Measurements from ENCODE around the gene GALNT6.
"Not testable (repeated sequence)": the region's sequence is repeated elsewhere in the genome, so short reads cannot be mapped to it uniquely, and the experiment has no call there.

GALNT6 gene

GRCh38 chr12:51357374-51358047 is 33.7 kb downstream of the GALNT6 start:
- no peak for DNase-seq (ENCODE audit: low read depth, low spot score)

DNA sequence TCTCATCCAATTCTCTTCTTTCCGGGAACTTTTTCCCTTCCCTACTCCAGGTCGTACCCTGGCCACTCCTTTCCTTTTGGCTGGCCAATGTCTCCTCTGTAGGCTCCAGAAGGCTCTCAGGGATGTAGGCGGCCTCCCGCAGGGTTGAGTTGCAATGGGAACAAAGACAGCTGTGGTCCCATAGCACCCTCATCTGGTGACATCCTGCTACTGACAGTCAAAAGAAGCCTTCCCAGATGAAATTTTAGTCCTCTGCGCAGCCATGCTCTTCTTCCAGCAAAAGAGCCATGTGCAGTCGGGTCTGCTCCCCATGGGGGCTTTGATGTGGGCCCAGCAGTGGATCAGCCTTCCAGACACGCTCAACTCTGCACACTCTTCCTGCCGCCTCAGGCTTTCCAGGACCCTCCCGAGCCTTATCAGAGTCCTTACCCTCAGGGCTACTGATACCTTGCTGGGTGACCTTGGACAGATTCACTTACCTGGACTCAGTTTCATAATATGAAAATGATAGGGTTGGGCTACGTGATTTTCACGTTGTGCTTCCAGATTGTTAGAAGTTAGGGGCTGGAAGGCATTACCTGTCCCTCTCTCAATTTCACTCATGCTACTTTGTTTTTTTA is 39.2 kb downstream of the GALNT6 start:
- peak; percentile 37 for DNase-seq (ENCODE audit: low read depth, low spot score)

GRCh38 chr12:51349026-51349425 is 42.2 kb downstream of the GALNT6 start:
- DNase-seq (ENCODE audit: low read depth, low spot score) = no peak

- DNase-seq (ENCODE audit: low read depth, low spot score) = no peak
These were observed 43.1 kb downstream of the GALNT6 start for GRCh38 chr12:51348116-51348515.

GRCh38 chr12:51346581-51346980 is 44.6 kb downstream of the GALNT6 start, which contains the start of gene CELA1:
Gene CELA1 (minus strand): TSS chr12:51346679. CDS start chr12:51346638, 41 bp downstream.
- DNase-seq (ENCODE audit: low read depth, low spot score) = no peak

- DNase-seq (ENCODE audit: low read depth, low spot score) = no peak
These were observed 45.5 kb downstream of the GALNT6 start for GRCh38 chr12:51345681-51346080.

GRCh38 chr12:51343201-51343600 is 48.0 kb downstream of the GALNT6 start:
- no peak for DNase-seq (ENCODE audit: low read depth, low spot score)

- no peak for DNase-seq (ENCODE audit: low read depth, low spot score)
These were observed 48.8 kb downstream of the GALNT6 start for GRCh38 chr12:51342416-51342815.

DNA sequence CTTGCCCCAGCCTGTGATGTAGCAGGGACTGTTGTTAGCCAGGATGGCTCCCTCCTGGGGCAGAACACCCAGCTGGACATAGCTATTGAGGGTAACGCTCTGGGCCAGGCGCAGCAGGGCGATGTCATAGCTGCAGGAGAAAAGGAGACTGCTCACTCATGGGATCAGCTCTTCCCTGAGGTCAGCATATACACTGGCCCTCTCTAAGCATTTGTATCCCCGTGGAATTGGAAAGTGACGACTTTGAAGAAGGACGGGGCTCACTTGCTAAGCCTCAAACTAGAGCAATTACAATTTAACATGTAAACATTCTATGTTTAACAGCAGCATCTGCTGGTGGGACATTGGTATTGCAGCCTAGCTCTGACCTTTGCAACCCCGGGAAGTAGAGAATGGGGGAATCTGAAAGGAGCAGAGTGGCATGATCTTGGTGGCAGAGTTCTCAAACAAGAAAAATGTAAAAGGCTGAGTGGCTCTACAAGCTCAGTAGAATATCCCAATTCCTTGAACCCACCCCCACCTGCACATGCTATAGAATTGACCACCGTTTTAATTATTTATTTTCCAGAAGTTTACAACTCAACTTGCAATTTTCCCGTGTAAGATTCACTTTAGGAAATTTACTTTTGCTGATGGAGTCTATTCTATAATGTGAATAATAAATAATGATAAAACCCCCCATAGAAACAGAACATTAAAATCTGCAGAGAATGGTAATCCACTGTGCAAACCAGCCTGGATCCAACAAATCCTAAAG is 49.8 kb downstream of the GALNT6 start:
- peak; percentile 41 for DNase-seq (ENCODE audit: low read depth, low spot score)

DNA sequence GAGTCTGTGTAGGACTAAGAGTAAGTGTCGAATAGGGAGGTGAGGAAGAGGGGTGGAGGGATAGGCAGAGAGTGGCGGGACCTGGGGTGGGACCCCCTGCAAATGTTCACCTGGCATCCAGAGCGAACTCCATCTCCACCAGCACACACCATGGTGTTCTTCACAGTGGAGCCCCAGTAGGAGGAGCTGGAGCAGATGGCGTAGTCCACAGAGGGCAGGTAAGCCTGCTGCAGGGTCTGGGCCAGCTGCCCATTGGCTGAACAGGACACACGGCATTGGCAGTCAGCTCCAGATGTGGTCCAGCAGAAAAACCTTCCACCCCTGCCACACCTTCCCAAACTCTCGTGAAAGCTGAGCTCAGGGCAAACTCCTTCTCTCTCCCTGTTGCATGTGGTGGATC is 51.5 kb downstream of the GALNT6 start:
- no peak for DNase-seq (ENCODE audit: low read depth, low spot score)

DNA sequence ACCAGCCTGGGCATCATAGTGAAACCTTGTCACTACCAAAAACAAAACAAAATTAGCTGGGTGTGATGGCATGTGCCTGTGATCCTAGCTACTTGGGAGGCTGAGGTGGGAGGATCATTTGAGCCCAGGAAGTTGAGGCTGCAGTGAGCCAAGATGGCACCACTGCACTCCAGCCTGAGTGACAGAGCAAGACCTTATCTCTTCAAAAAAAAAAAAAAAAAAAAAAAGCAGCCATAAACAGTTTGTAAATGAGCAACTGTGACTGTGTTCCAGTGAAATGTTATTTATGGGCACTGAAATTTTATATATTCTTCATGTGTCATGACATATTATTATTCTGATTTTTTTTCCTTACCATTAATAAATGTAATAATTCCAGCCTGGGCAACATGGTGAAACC is 53.9 kb downstream of the GALNT6 start:
- DNase-seq (ENCODE audit: low read depth, low spot score) = not testable (repeated sequence)

GRCh38 chr12:51335931-51336330 is 55.3 kb downstream of the GALNT6 start:
- no peak for DNase-seq (ENCODE audit: low read depth, low spot score)

GRCh38 chr12:51334764-51335163 is 56.4 kb downstream of the GALNT6 start:
- DNase-seq (ENCODE audit: low read depth, low spot score) = no peak

GRCh38 chr12:51333536-51333935 is 57.7 kb downstream of the GALNT6 start:
- DNase-seq (ENCODE audit: low read depth, low spot score) = no peak

DNA sequence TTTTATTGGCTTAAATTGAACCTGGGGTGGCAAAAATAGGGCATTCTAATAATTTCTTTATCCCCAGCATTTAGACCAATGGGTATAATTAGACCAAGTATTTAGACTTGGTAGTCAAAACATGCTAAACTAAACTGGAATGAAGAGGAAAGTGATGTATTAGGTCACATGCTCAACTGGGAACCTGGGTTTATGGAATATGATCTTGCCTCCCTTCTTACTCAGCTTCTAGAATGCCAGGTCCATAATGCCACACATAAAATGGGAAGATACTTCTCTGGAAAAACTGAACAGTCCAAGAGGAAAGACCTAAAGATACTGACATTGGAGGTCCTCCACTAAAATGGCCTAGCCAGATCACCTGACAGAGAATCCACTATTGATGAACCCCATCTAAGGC is 61.0 kb downstream of the GALNT6 start:
- no peak for DNase-seq (ENCODE audit: low read depth, low spot score)

GRCh38 chr12:51329742-51330141 is 61.5 kb downstream of the GALNT6 start:
- DNase-seq (ENCODE audit: low read depth, low spot score) = no peak

- DNase-seq (ENCODE audit: low read depth, low spot score) = no peak
These were observed 62.6 kb downstream of the GALNT6 start for GRCh38 chr12:51328587-51328986.

- DNase-seq (ENCODE audit: low read depth, low spot score) = no peak
These were observed 64.3 kb downstream of the GALNT6 start for GRCh38 chr12:51326698-51327439.

GRCh38 chr12:51324953-51325352 is 66.3 kb downstream of the GALNT6 start:
- no peak for DNase-seq (ENCODE audit: low read depth, low spot score)

GRCh38 chr12:51323966-51324895 is 67.0 kb downstream of the GALNT6 start, which contains the start of gene BIN2:
Gene BIN2 (minus strand): TSS chr12:51324174. CDS start chr12:51324102, 72 bp downstream.
- DNase-seq (ENCODE audit: low read depth, low spot score) = no peak

Measured in brain pericyte (primary cell).